Stimulated activated CD4-positive, alpha-beta T cell treated with anti-CD3 and anti-CD28 coated beads, Interleukin-2, amount 100 ng/mL, for 4 hours (primary cell): ENCODE results near the gene KIF21A.
A peak's percentile ranks its signal among the peaks of the same experiment; 100 is the strongest.

Source experiments
- DNase-seq: peaks from one replicate; pipeline ENCODE4 v3.0.0-alpha.2; 2020; ENCODE audit warnings: low read depth

The KIF21A gene

DNA sequence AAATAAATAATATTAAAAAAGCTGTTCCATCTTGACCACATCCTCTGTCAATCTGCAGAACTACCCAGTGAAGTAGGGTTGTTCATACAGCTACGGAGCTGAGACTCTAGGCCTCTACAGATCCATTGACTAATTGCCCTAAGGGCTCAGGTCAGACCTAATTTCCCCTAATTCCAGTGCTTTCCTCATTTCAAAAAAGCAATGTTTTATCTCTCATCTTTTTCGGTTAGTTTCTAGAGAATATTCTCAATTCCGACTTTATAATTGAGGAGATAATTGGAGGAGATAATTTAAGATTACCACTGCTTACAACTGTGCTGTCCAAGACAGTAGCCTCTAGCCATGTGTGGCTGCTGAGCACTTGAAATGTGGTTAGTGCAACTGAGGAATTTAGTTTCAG is 167.1 kb downstream of the KIF21A start:
- no peak for DNase-seq

- DNase-seq: peak; percentile 1
Observed at GRCh38 chr12:39272871-39273655, 169.9 kb downstream of the KIF21A start.

GRCh38 chr12:39269492-39269891 is 173.4 kb downstream of the KIF21A start:
- DNase-seq: no peak

- no peak for DNase-seq
Observed at GRCh38 chr12:39267886-39268285, 175.0 kb downstream of the KIF21A start.

- DNase-seq: no peak
Observed at GRCh38 chr12:39252628-39253027, 190.3 kb downstream of the KIF21A start.
